Endothelial cell of umbilical vein (primary cell): ENCODE data around the gene DDX46. TPM values are rescaled to one million over a fixed set of nuclear protein-coding genes. Genes with fewer than 3 reads are reported as not detected.
"Not testable (repeated sequence)": the region's sequence is repeated elsewhere in the genome, so short reads cannot be mapped to it uniquely, and the experiment has no call there.

Experiments
- BruUV-seq: library from RNA; stranded (reverse); fragments of 400-500 nt; replicated peaks from 2 replicates; lab custom pipeline; 2021; lab: Mats Ljungman, UMichigan
- CTCF ChIA-PET: fragments of 300-600, 350-600 bp; sonication (Branson Sonifier 250); formaldehyde crosslinking; loops from one replicate; lab custom pipeline; 2021; ENCODE audit warnings: antibody characterized with exemption, inconsistent platforms; lab: Charles Lee
- POLR2A ChIA-PET: fragments of 300-600, 350-600 bp; sonication (Branson Sonifier 250); formaldehyde crosslinking; loops from one replicate; lab custom pipeline; 2021; ENCODE audit warnings: antibody characterized with exemption, inconsistent platforms; lab: Charles Lee
- DNase-seq: peaks from one replicate; pipeline ENCODE4 v3.0.0-alpha.2; 2011; ENCODE audit warnings: low read depth, low spot score
- FAIRE-seq: peaks from 2 replicates; lab custom pipeline; 2011; peaks lifted over from hg19 to GRCh38; lab: Jason Lieb, UNC
- H2AFZ ChIP-seq: 2 replicates; pipeline ENCODE4 v1.6.0; 2012; ENCODE audit warnings: low read depth, low read length, control low read depth, inconsistent platforms
- H3K27ac ChIP-seq: 2 replicates; pipeline ENCODE4 v1.5.1; 2011; ENCODE audit warnings: low read depth, mild to moderate bottlenecking, control low read depth, low read length, moderate library complexity; ENCODE audit not compliant: insufficient read depth
- H3K27me3 ChIP-seq, 2 experiments: 2 replicates each; pipeline versions ENCODE4 v1.6.0 to v1.6.1; 2011; ENCODE audit warnings: low read length in 2 of 2, mixed read lengths in 1 of 2; ENCODE audit not compliant: control insufficient read depth in 2 of 2, insufficient read depth in 2 of 2
- H3K36me3 ChIP-seq, 2 experiments: 2 replicates in 1 of 2; 3 replicates in 1 of 2; pipeline ENCODE4 v1.5.1; 2011; ENCODE audit warnings: low read length in 2 of 2, mild to moderate bottlenecking in 1 of 2, moderate library complexity in 1 of 2; ENCODE audit not compliant: control insufficient read depth in 2 of 2, insufficient read depth in 2 of 2; ENCODE audit errors: extremely low read depth in 1 of 2
- H3K4me1 ChIP-seq: 3 replicates; pipeline ENCODE4 v1.5.1; 2011; ENCODE audit warnings: mild to moderate bottlenecking, low read length; ENCODE audit not compliant: control insufficient read depth, insufficient read depth; ENCODE audit errors: extremely low read depth
- H3K4me2 ChIP-seq: 2 replicates; pipeline ENCODE4 v1.6.1; 2011; ENCODE audit warnings: low read length, control low read depth, mixed read lengths; ENCODE audit not compliant: insufficient read depth
- H3K4me3 ChIP-seq, 3 experiments: fragments of 200-600 bp in 1 of 3; sonication (generic), shearing (Covaris generic) in 1 of 3; replicated peaks in 1 of 3; 2 replicates each; pipeline ENCODE4 v1.5.1; 2011 to 2016; ENCODE audit warnings: control low read depth in 3 of 3, low read length in 3 of 3, mild to moderate bottlenecking in 2 of 3, inconsistent platforms in 1 of 3, low read depth in 1 of 3, moderate library complexity in 1 of 3; ENCODE audit not compliant: insufficient read depth in 1 of 3
- H3K79me2 ChIP-seq: 2 replicates; pipeline ENCODE4 v1.6.0; 2012; ENCODE audit warnings: low read length, inconsistent platforms; ENCODE audit not compliant: control insufficient read depth, insufficient read depth
- H3K9ac ChIP-seq: replicated peaks from 2 replicates; pipeline ENCODE3; 2011; ENCODE audit warnings: low read length, control low read depth; ENCODE audit not compliant: insufficient read depth; ENCODE audit errors: extremely low read depth
- H3K9me1 ChIP-seq: replicated peaks from 3 replicates; pipeline ENCODE4 v1.6.0; 2011; ENCODE audit warnings: mild to moderate bottlenecking, low read length; ENCODE audit not compliant: control insufficient read depth, insufficient read depth; ENCODE audit errors: extremely low read depth
- H3K9me3 ChIP-seq: replicated peaks from 2 replicates; pipeline ENCODE4 v1.5.1; 2012; ENCODE audit warnings: low read length, inconsistent platforms; ENCODE audit not compliant: control insufficient read depth, insufficient read depth
- H4K20me1 ChIP-seq: replicated peaks from 2 replicates; pipeline ENCODE3; 2011; ENCODE audit warnings: mild to moderate bottlenecking, low read length; ENCODE audit not compliant: control insufficient read depth, insufficient read depth; ENCODE audit errors: extremely low read depth
- EZH2 ChIP-seq: IDR thresholded peaks from 2 replicates; pipeline ENCODE4 v1.6.1; 2012; ENCODE audit warnings: borderline replicate concordance, low read depth, mild to moderate bottlenecking, moderate library complexity, low read length, inconsistent platforms; ENCODE audit not compliant: severe bottlenecking
- FOS ChIP-seq: IDR thresholded peaks from 2 replicates; pipeline ENCODE4 v1.6.1; 2011; ENCODE audit warnings: mild to moderate bottlenecking, low read length, moderate library complexity, borderline replicate concordance; ENCODE audit not compliant: insufficient read depth
- GATA2 ChIP-seq: IDR thresholded peaks from 2 replicates; pipeline ENCODE4 v1.7.0; 2011; ENCODE audit warnings: low read depth, mild to moderate bottlenecking, moderate library complexity, mixed read lengths, low read length; ENCODE audit not compliant: insufficient read length, insufficient read depth
- JUN ChIP-seq: IDR thresholded peaks from 2 replicates; pipeline ENCODE4 v1.6.1; 2011; ENCODE audit warnings: borderline replicate concordance, low read depth; ENCODE audit not compliant: insufficient read length, insufficient read depth
- MAX ChIP-seq: IDR thresholded peaks from 2 replicates; pipeline ENCODE4 v1.6.1; 2011; ENCODE audit not compliant: insufficient read depth, insufficient read length
- MYC ChIP-seq: IDR thresholded peaks from one replicate; pipeline ENCODE4 v1.6.1; 2011; ENCODE audit warnings: mild to moderate bottlenecking, low read depth, low read length
- POLR2A ChIP-seq: IDR thresholded peaks from 2 replicates; pipeline ENCODE4 v1.6.1; 2012; ENCODE audit warnings: low read depth, mild to moderate bottlenecking, control low read depth, low read length
- POLR2AphosphoS5 ChIP-seq: IDR thresholded peaks from 2 replicates; pipeline ENCODE4 v1.6.1; 2012; ENCODE audit warnings: low read depth, mild to moderate bottlenecking, control low read depth, low read length, moderate library complexity; ENCODE audit not compliant: insufficient read depth
- dilution Hi-C: fragments of 300-500 bp; cut with MboI; formaldehyde crosslinking; loops from one replicate; pipeline ENCODE4 v1.15.0; 2019; ENCODE audit warnings: low sequenced_read_pairs; ENCODE audit not compliant: extremely low pct_ligation_motif_present
- intact Hi-C: fragments of 100-400 bp; cut with micrococcal nuclease; formaldehyde crosslinking; loops from one replicate; pipeline ENCODE4 v1.10.0; 2022
- polyA plus RNA-seq, 4 experiments: library from polyadenylated mRNA; depleted of rRNA in 3 of 4; stranded (reverse) in 3 of 4; unstranded in 1 of 4; fragments of >200 nt; gene quantifications; 2 replicates each; pipeline versions ENCODE4 v1.2.1 to v1.2.3, GENCODE V29; 2011 to 2012; ENCODE audit warnings: missing spikeins in 1 of 4
- total RNA-seq: library from RNA; stranded (reverse); gene quantifications from 2 replicates; pipeline ENCODE4 v1.2.3, GENCODE V29; 2021
- TF ChIP-seq, protein P1 (sequence below), 2 donors: IDR thresholded peaks; 1 replicate in 1 of 2; 2 replicates in 1 of 2; pipeline ENCODE4 v1.5.1; 2011; ENCODE audit warnings: low read length in 2 of 2, mild to moderate bottlenecking in 2 of 2, moderate library complexity in 2 of 2, control low read depth in 1 of 2, inconsistent platforms in 1 of 2, low read depth in 1 of 2; ENCODE audit not compliant: insufficient read depth in 1 of 2; ENCODE audit errors: extremely low read depth in 1 of 2

DDX46 gene
- total and polyA plus RNA-seq, 2 donors (not counting 3 experiments of a cell fraction or from before 2014, with no cell fraction given), result 16.0 to 65.2 TPM

- DNase-seq (peak; percentile 63), FAIRE-seq (no peak)
- H3K9ac ChIP-seq, result peak overlapping the region; percentile 96
- ChIA-PET CTCF (interaction anchor here (0.7 to 1.2 kb wide), 3 partner anchors 15 to 108 kb away, joined by 3 to 4 read pairs (median 4); partner anchors contain the start of gene CAMLG), POLR2A (no interaction called here)
- H3K9me3 ChIP-seq, result no peaks in the 10 kb centered on the region
- H2AFZ ChIP-seq, result peak overlapping the region; percentile 30
- H3K4me2 ChIP-seq, result peak overlapping the region; percentile 99
- H3K79me2 ChIP-seq, result peaks cover 47% of the 10 kb centered on the region
- peak overlapping the region; percentile 90 for H3K27ac ChIP-seq
- H3K36me3 ChIP-seq, result peaks cover 0 to 2% of the 10 kb centered on the region in 2 experiments
- H3K4me1 ChIP-seq, result peaks cover 39% of the 10 kb centered on the region
- peak overlapping the region; percentile 78 to 97 (median 82) for H3K4me3 ChIP-seq
- no peaks in the 10 kb centered on the region for H3K27me3 ChIP-seq
- TF ChIP-seq GATA2 (no peak), MYC (no peak), JUN (no peak), FOS (no peak), EZH2 (no peak), POLR2AphosphoS5 (no peak), POLR2A (no peak), MAX (no peak)
- TF ChIP-seq, protein P1, sequence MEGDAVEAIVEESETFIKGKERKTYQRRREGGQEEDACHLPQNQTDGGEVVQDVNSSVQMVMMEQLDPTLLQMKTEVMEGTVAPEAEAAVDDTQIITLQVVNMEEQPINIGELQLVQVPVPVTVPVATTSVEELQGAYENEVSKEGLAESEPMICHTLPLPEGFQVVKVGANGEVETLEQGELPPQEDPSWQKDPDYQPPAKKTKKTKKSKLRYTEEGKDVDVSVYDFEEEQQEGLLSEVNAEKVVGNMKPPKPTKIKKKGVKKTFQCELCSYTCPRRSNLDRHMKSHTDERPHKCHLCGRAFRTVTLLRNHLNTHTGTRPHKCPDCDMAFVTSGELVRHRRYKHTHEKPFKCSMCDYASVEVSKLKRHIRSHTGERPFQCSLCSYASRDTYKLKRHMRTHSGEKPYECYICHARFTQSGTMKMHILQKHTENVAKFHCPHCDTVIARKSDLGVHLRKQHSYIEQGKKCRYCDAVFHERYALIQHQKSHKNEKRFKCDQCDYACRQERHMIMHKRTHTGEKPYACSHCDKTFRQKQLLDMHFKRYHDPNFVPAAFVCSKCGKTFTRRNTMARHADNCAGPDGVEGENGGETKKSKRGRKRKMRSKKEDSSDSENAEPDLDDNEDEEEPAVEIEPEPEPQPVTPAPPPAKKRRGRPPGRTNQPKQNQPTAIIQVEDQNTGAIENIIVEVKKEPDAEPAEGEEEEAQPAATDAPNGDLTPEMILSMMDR (IDR thresholded peaks at IDR 0.05; ENCODE audit: extremely low read depth in 1 of 2, insufficient read depth in 1 of 2, low read depth in 1 of 2, low read length in 2 of 2), result no peak
- H3K9me1 ChIP-seq, result no peaks in the 10 kb centered on the region
- BruUV-seq, result TSS peak; percentile 41
- H4K20me1 ChIP-seq, result no peaks in the 10 kb centered on the region
- dilution Hi-C loops, result no loop called here
- intact Hi-C loops, result loop anchor here (5.0 kb wide), 2 partner anchors 64 to 199 kb away; partner anchors contain the start of gene SEC24A
Measured at GRCh38 chr5:134846641-134846960, 88.0 kb downstream of the DDX46 start.

DNA sequence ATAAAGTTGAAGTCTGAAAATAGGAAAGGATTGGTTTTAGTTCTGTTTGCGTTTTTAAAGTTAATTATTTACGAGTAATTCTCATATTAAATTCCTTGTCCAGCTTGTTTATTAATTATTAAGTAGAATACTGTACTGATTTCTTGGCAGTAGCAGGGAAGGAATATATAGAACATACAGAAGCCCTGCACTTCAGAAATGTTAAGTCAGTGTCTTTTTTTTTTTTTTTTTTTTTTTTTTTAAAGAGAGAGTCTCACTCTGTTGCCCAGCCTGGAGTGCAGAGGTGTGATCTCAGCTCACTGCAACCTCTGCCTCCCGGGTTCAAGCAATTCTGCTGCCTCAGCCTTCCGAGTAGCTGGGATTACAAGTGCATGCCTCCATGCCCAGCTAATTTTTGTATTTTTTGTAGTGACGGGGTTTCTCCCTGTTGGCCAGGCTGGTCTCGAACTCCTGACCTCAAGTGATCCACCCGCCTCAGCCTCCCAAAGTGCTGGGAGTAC lies 90.9 kb downstream of the DDX46 start:
- H3K4me2 ChIP-seq, H3K9me3 ChIP-seq, H3K9me1 ChIP-seq, H3K9ac ChIP-seq, H2AFZ ChIP-seq, POLR2A ChIA-PET, FAIRE-seq, BruUV-seq, H3K27ac ChIP-seq, H3K27me3 ChIP-seq, H4K20me1 ChIP-seq, H3K4me3 ChIP-seq, dilution Hi-C loops, DNase-seq: not testable (repeated sequence)
- H3K4me1 ChIP-seq, result peaks cover 32% of the 10 kb centered on the region
- H3K79me2 ChIP-seq, result peaks cover 70% of the 10 kb centered on the region
- intact Hi-C loops, result loop anchor here (5.0 kb wide), 2 partner anchors 67 to 202 kb away; partner anchors contain the start of gene SEC24A
- H3K36me3 ChIP-seq, result peaks cover 0 to 10% of the 10 kb centered on the region in 2 experiments
- CTCF ChIA-PET, result interaction anchor here (0.8 to 1.9 kb wide), 2 partner anchors 16 to 111 kb away, joined by 3 to 8 read pairs; partner anchors contain the start of gene CAMLG
